Erythroblast (primary cell): ENCODE results near the gene BAZ1A.

Experiments used
- GATA1 ChIP-seq: IDR thresholded peaks from 2 replicates; pipeline ENCODE4 v1.6.1; 2011; ENCODE audit warnings: low read depth, mild to moderate bottlenecking, control low read depth, low read length, moderate library complexity
- POLR2A ChIP-seq: IDR thresholded peaks from 2 replicates; pipeline ENCODE4 v1.6.1; 2011; ENCODE audit warnings: mild to moderate bottlenecking, low read length

DNA sequence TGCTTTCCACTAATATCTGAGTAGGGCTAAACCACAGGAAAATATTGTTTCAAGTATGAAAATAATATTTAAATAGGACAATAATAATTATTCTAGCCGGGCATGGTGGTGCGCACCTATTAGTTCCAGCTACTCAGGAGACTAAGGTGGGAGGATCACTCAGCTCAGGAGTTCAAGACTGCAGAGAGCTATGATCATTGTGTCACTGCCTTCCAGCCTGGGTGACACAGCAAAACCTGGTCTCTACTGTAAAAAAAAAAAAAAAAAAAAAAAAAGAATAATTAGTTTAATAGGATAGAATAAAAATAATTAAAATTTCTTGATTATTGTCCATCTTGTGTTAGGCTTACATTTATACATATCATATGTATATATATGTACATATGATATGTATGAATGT lies 38.5 kb upstream of the BAZ1A start:
- TF ChIP-seq POLR2A (no peak), GATA1 (no peak)
